ENCODE results near the gene LLGL1.
"Not testable (repeated sequence)": the region's sequence is repeated elsewhere in the genome, so short reads cannot be mapped to it uniquely, and the experiment has no call there.

LLGL1 gene

DNA sequence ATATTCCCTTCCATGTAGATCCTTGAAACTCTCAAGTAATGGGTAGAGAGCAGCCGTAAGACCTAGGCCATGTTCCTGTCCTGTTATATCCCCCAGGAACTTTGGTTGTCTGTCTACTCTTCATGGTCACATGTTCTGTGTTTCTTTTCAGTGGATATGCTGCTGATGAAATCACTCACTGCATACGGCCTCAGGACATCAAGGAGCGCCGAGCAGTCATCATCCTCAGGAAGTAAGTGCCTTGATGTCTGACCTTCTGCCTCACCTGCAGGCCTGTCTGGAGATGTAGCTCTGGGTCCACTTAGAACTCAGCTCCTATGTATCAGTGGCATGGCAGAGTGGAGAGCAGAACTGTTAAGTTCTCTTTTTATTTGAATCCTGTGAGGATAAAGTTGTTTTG, 30.6 kb upstream of the LLGL1 start:
- DNase-seq, result no peak

DNA sequence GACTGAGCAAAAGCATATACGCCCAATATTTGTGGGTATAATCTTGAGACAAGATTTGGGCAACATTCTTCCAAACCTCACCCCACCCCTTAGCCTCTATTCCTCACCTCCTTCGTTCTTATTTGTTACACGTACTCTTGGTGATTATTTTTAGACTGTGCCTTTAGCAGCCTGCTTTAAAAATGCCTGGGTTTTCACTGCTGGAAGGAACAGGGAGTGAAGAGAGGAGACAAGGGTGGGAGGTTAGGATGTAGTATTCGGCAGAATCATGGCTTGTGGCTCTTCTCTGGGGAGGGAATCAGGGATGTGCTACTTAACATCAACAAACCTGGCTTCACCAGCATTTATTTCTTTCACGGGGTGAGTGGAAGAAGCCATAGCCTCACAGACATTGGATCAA, 30.2 kb upstream of the LLGL1 start:
- DNase-seq, result no peak

DNA sequence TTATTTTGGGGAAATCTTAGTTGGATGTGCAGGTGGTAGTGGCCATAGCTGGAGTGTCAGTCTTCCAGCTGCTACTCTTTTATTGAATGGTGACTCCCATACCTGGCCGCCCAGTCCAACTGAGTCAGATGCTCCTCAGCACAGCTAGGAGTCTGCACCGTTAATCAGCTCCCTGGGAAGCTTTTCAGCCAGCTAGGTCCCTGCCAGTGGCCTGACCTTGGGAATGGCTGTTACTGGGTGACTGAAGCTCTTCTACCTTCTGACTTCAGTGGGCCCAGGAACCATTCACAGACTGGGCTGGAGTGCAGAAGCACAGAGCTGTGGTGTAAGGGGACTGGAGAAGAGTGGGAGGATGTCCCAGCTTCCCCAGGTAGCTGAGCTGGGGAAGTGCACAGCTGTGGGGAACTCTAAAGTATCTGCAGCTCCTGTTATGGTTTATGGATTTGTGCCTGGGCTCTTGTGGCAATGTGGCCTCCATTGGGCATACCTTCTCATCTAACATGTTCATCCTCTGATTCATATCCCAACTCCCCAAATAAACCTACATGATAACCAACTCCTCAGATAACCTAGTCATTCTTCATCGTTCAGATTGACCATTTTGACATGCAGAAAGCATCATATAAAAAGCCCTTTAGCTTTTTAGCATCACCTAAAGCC, 27.8 kb upstream of the LLGL1 start:
- DNase-seq, result no peak

DNA sequence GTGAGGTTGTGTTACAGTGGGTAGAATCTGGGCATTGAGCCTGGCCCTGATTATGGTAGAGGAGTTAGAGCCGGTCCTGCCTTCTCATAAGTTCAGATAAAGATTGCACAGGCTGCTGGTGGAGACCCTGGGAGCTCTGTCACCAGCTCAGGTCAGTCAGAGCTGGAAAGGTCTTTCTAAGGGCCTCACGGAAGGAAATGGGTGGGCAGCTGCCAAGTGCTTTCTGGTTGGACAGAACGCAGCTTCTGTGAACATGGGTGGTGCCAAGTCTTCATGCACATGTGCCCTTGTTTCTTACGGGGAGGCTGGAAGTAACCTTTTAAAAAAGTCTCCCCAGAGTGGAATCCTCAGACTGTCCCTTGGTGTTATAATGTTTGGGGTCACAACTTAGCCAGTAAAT, 26.9 kb upstream of the LLGL1 start:
- DNase-seq, result no peak

DNA sequence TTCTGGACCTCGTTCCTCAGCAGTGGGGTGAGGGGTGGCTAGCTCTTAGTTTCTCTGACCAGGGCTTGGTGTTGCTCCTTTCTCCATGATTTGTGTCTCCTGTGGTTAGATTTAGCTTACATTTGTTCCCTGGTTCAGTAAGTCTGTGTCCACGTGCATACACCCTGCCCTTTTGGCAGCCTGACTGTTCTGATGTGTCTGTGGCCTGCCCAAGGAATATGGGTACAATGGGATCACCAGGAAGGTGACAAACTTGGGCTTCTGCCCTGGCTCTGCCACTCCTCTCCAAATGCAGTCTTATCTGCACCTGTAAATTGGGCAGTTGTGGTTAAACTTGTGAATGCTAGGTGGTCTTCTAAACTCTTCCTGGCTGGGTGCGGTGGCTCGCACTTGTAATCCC, 24.3 kb upstream of the LLGL1 start:
- DNase-seq, result no peak

DNA sequence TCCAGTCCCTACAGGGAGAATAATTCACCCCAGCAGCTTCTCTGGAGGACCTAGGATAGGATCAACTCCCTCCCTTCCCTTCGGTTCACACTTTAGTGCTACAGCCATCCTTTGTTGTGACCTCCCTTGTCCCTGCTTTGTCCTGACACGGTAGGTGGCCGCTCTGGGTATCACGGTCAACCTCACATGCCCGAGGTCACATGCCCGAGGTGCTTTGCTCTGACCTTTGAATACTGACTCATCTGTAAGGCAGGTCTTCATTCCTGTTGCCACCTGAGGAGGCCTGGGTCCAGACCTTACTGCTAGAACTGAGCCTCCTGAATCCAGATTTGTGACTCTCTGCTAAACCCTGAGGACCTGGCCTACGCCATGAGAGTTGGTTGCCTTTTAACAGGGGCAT, 22.1 kb upstream of the LLGL1 start:
- no peak for DNase-seq

DNA sequence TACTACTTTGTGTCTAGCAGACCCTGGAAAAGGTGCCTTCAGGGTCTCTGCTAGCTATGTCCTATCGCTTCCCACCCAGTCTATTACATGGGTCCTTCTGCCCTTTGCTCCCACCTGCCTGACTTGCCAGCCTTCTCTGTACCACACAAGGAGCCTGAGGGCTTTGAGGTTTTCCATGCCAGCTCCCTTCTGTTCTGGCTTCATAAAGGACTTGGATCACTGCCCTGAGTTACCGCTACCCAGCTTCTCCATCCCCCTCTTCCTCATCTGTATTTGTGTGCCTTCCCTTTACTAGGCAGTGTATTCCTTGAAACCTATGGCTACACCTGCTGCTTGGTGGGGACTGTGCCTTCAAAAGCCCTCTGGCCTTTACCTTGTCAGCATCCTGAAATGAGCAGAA, 19.6 kb upstream of the LLGL1 start:
- DNase-seq, result no peak

DNA sequence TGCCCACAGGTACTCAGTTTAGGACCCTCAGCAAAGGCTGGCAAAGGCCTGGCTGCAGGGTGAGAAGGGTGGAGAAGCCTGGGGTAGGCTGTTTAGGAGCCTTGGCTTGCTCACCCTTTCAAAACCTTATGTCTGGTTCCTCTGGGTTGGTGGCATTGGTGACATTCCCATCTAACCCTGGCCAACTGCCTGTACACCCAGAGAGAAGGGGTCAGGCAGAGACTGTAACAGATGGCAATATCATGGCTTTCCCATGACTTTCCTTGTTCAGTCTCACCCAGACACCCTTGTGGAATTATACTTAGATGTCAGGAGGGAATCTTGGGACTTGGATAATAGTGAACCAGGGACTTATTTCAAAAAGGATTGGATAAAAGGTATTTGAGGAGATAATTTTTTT, 18.5 kb upstream of the LLGL1 start:
- no peak for DNase-seq

DNA sequence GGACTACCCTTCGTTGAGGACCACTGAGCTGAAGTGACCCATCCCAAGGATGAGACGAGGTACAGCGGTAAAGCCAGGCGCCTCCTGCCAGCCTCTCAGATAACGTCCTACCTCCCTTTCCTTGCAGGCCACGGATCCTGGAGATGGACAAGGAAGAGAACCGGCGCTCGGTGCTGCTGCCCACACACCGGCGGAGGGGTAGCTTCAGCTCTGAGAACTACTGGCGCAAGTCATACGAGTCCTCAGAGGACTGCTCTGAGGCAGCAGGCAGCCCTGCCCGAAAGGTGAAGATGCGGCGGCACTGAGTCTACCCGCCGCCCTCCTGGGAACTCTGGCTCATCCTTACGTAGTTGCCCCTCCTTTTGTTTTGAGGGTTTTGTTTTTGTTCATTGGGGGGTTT, 17.3 kb upstream of the LLGL1 start:
- no peak for DNase-seq

DNA sequence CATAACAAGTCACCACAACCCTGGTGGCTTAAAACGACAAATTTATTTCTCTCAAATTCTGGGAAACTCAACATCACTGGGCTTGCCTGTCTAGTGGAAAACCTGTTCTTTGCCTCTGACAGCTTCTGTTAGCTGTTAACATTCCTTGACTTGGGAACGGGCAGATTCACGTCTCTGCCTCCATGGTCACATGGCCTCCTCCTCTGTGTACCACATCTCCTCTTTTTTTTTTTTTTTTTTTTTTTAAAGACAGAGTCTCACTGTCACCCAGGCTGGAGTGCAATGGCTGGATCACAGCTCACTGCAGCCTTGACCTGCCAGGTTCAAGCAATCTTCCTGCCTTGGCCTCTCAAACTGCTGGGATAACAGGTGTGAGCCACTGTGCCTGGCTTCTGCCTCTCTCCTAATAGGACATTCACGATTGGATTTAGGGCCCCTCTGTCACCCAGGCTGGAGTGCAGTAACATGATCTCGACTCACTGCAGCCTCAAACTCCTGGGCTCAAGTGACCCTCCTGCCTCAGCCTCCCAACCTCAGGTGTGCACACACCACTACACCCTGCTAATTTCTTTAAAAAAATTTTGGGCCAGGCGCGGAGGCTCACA, 11.7 kb upstream of the LLGL1 start:
- no peak for DNase-seq

DNA sequence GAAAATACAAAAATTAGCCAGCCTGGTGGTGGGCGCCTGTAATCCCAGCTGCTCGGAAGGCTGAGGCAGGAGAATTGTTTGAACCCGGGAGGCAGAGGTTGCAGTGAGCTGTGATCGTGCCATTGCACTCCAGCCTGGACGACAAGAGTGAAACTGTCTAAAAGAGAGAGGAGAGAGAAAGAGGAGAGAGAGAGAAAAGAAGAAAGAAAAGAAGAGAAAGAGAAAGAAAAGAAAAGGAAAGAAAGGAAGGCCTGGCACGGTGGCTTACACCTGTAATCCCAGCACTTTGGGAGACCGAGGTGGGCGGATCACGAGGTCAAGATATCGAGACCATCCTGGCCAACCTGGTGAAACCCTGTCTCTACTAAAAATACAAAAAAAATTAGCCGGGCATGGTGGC, 8.5 kb upstream of the LLGL1 start:
- not testable (repeated sequence) for DNase-seq

DNA sequence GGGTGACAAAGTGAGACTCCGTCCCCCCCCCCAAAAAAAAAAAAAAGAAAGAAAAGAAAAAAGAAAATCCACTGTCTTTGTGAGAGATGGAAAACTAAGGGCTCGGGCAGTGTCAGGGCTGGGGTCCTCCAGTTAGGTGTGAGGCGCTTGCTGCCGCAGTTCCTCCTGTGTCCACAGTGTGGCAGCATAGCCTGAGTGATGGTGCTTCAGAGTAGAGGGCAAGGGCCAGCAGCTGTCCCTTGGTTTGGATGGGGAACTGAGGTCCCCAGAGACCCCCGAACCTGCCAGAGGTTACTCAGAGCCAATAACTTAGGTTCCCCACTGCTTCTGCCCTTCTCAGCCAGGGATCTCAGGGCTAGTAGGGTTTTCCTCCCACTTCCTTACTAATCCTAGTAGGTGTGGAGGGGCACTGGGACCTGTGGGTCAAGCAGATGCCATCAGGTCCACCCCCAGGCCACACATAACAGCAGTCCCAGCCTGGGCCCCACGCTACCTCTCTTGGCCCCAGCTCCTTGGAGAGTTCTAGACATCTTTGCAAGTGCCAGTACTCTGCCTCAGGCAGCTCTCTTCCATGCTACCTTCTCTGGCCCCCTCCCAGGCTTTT, 7.9 kb upstream of the LLGL1 start:
- DNase-seq, result peak; percentile 59

DNA sequence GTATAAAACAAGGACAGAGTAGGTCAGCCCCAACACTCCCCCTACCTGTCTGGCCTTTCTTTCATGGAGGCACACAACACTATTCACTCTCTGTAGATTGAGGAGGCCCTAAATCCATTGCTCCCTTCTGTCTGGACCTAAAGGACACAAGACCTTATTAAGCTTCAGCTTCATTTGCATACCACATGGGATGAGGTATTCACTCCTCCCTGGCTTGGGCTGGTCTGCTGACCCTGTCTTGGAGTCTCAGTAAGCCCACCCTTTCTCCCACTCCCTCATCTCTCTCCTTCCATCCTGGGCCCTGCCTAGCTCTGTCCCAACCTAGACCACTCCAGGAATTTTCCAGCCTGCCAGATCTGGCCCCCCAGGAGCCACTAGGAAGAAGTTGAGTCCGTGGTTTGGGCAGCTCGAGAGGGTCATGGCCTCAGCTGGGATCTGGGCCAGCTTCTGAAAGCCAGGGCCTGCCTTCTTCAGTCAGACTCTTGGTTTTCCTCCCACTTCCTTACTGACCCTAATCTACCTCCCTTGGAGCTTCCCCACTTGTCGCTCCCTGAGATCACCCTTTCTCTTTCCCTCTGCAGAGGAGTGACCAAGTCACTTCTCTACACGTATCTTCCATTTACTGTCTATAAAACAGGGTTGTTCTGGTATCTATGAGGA, 6.5 kb upstream of the LLGL1 start:
- DNase-seq, result no peak

DNA sequence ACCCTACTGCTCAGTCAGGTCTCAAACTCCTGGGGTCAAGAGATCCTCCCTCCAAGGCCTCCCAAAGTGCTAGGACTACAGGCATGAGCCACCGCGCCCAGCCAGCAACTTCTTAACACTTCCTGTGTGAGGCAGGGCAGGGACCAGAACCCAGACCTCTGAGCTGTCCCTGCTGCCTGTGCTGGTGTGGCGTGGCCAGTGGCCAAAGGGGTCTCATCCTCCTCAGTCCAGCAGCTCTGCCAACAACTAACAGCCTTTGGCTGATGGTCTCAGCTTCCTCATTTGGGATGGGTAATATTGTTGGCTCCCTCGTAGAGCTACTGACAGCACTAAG, 1.4 kb upstream of the LLGL1 start:
- no peak for DNase-seq

DNA sequence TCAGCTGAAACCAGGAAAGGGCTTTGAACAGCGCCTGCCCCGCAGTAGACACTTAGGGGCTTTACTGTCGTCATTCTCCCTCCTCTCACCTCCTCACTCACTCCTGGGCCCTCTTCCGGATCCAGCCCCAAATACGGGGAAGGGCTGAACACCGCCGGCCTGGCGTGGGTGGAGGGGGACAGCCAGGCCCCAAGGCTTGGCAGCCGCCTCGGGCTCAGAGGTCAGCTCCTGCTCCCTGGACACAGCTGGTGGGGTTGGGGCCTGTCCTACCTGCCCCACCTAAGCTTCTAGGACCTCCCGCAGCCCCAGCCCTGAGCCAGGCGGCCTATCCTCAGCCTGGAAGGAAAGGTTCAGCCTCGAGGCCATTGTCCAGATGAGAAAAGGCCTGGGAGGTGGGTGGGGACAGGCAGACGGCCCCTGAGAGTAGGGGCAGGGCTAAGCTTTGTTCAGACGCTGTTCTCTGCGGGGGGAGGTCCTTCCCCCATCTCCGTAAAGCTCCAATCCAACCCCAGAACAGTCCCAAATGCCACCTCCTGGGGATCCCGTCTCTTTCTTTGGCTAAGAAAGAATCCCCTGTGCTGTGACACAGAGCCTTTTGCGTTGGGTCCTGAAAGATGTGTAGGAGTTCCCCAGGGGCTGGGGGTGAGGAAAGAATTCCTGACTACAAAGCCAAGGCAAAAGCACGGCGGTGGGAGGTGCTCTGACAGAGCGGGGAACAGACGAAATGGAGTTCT, 881 bp upstream of the LLGL1 start:
- no peak for DNase-seq

DNA sequence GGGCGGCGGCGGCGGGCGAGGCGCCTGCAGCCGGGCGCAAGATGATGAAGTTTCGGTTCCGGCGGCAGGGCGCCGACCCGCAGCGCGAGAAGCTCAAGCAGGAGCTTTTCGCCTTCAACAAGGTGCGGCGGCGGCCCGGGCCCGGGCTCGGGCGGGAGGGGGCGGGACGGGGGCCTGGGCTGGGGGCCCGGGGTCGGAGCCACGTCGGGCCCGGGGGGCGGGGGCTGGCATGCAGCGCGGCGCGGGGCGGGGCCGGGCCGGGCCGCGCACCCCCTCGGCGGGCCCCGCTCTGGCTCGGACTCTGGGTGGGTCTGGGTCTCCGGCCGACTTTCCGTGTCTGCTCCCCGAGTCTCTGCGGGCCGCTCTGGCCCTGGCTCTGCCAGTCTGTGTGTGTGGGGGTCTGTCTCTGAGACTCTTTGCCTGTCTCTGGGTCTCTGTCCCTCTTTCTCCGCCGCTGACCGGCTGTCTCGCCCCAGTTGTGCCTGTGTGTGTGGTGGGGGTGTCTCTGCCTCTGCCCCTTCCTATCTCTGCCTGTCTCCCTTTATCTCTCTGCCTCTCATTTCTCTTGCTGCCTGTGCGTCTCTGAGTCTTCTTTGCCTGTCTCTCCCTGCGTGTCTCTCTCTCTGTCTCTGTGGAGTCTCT, 328 bp downstream of the LLGL1 start:
- no peak for DNase-seq

DNA sequence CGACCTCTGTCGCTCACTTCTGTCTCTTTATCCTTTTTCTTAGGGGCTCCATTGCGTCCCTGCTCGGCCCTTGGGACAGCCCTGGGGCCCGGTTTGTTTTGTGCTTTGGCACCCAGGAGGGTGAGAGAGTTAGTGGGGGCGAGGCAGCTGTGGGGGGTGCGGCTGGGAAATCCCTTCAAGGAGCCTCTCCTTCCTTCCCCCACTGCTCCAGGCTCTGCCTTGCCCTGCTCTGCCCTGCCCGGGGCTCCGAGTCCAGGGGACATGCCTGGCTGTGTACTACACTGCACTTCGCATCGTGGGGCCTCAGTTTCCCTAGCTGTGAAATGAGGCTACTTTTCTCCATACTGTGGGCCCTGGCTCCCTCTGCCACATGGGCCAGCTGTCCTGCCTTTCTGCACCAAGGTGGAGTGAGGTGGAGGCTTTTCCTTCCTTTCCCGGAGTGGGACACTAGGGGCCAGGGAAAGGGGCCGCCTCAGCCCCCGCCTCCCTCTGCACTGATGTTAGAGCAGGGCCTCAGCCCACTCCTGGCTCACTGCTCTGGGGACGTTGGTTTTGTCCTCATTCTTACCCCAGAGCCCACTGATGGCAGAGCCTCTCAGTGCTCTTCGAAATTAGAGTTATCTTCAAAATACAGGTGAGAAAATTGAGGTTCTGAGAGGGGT, 980 bp downstream of the LLGL1 start:
- DNase-seq, result peak; percentile 22

DNA sequence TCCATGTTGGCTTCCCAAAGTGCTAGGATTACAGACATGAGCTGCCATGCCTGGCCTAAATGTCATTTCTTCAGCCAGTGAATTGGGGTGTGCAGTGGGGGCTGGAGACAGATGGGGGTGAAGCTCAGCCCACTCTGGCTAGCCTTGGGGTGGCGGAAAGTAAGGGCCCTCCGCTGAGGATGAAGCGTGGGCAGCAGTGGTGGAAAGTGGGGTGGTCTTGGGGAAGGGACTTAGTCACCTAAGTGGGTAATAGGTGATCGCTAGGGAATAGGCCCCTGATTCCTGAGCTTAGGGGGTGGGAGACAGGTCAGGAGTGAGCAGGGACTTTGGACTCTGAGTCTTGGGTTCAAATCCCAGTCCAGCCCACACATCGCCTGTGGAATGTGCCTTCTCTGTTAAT, 2.2 kb downstream of the LLGL1 start:
- DNase-seq, result no peak

DNA sequence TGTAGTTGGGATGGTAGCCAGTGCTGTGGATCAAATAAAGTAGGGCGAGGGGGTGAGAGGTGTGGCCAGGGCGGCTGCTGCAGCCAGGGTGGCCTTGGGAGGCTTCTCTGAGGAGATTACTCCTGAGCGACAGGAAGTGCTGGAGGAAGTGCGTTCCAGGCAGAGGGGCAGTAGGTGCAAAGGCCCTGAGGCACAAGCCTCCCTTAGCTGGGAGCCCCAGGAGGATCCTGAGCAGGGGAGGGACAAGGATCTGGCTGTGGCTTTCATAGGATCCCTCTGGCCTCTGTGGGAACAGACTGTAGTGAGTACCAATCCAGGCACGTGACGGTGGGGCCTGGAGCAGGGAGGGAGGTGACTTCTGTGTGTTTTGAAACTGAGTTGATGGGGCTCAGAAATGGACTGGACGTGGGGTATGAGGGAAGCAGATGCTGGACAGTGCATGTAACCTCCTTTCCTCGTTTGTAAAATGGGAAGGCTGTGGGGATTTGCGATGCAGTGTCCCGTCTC, 2.8 kb downstream of the LLGL1 start:
- DNase-seq, result no peak

DNA sequence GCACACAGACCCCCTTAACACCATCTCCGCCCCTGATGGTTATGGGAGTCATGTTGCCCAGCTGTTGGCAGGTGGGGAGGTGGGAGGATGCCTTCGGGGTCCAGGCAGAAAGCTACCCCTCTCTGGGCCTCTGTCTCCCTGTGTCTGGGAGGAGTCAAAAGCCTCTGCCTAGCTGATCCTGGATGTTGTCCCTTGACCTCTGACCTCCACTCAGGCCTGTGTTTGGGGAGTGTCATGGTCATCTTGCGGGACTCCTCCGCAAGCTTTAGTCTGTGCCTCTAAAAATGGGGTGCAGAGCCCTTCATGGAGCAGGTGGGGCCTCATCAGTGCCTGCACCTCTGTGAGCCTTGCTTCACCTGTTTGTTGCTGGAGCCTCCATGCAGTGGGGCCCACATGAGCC, 3.8 kb downstream of the LLGL1 start:
- DNase-seq, result no peak

DNA sequence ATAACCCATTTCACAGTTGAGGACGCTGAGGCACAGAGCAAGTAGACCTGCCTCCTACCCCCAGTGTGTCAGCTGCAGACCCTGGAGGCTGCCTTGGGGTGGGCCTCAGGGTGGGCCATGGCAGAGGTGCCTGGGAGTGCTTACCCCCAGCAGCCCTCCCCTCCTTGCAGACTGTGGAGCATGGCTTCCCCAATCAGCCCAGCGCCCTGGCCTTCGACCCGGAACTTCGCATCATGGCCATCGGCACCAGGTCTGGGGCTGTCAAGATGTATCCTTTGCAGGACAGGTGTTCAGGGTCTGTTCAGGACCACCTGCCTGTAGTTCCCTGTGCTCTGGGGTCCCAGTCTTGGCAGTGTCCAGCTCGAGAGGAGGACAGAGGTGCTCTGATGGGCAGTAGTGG, 4.3 kb downstream of the LLGL1 start:
- no peak for DNase-seq

Measured in inflammatory macrophage treated with lipopolysaccharide for 4 hours (primary cell).